Mucosa of descending colon (tissue), 3 donors: ENCODE data around the gene PIGB. TPM values are rescaled to one million over a fixed set of nuclear protein-coding genes. Genes with fewer than 3 reads are reported as not detected.
"Not testable (repeated sequence)": the region's sequence is repeated elsewhere in the genome, so short reads cannot be mapped to it uniquely, and the experiment has no call there.

ENCODE experiments used
- ATAC-seq: fragments of 200-7000 bp; cut with Tn5 transposase; one replicate; pipeline ENCODE4 v1.9.1; 2020; ENCODE audit warnings: mild to moderate bottlenecking, moderate library complexity
- DNase-seq, 3 donors: peaks; one replicate each; pipeline ENCODE4 v3.0.0-alpha.2; 2020
- H3K36me3 ChIP-seq: fragments of 200-600 bp; one replicate; pipeline ENCODE4 v1.8.0; 2021; ENCODE audit warnings: low read depth, mild to moderate bottlenecking
- H3K4me1 ChIP-seq: fragments of 200-600 bp; one replicate; pipeline ENCODE4 v1.8.0; 2021; ENCODE audit warnings: low read depth, mild to moderate bottlenecking
- H3K4me3 ChIP-seq: fragments of 200-600 bp; one replicate; pipeline ENCODE4 v1.8.0; 2021; ENCODE audit warnings: mild to moderate bottlenecking
- H3K9me3 ChIP-seq: fragments of 200-600 bp; one replicate; pipeline ENCODE4 v1.8.0; 2021; ENCODE audit warnings: mild to moderate bottlenecking
- intact Hi-C, 2 donors: fragments of 100-400 bp; cut with DNase I in 1 of 2; cut with micrococcal nuclease in 1 of 2; formaldehyde crosslinking; loops; one replicate each; pipeline versions ENCODE4 v1.11.0 to v1.11.1; 2022; cut with DNase I, micrococcal nuclease
- total RNA-seq, 3 donors: library from RNA; stranded (reverse); fragmentation: NEBNext Ultra II Directional in 2 of 3; extraction: Animal tissue kit (Norgen Biotek cat#: 25700) in 2 of 3; gene quantifications; one replicate each; pipeline versions ENCODE4 v1.2.1 to v1.2.4, GENCODE V29; 2021 to 2023
- TF ChIP-seq, protein P1 (sequence below): fragments of 200-600 bp; IDR thresholded peaks from one replicate; pipeline ENCODE4 v1.8.0; 2022; ENCODE audit warnings: antibody characterized with exemption, mild to moderate bottlenecking
- donor health status: DM: no; HTN: no; CAD: no; lungs with moderate emphysema.
- donor health status: DM: no; HTN: no; CAD: no.
- donor health status: DM: no; HTN: yes; CAD: no.

PIGB gene
- total RNA-seq, 3 donors from 2014 or later: 12.8 to 17.9 (median 17.1) TPM

DNA sequence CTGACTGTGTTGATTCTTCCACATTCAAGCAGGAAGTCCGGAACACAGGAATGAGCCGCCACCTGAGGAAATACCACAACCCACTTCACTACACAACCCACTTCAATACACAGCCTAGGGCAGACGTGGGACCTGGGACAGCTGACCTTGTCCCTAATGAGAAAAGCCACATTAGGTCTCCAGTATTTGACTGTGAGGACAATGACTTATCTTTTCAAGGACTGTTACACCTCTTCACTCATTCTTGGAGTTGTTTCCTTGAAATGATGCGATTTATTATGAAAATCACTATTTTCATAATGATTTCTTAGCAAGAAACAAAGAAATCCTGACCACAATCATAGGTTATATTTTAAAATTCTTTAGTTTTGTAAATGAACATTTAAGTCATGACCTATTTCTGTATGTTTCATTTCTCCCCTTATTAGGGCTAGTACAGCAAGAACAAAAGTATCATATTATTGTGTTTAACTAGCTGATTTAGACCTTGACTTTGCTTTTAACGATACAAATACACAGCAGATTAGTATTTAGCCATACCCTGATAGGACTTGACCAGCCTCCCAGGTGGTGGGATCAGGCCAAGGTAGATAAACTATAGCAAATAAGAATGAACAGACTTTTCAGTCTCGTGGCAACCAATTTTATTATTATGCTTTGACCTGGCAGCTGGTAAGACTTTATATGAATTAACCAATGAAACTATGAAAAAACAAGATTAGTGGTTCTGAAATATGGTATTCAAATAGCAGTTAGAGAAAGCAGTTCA, 35.5 kb upstream of the PIGB start:
- DNase-seq: no peak
- no peaks in the 10 kb centered on the region for H3K36me3 ChIP-seq
- intact Hi-C loops: no loop called here
- H3K9me3 ChIP-seq: no peaks in the 10 kb centered on the region
- TF ChIP-seq, protein P1, sequence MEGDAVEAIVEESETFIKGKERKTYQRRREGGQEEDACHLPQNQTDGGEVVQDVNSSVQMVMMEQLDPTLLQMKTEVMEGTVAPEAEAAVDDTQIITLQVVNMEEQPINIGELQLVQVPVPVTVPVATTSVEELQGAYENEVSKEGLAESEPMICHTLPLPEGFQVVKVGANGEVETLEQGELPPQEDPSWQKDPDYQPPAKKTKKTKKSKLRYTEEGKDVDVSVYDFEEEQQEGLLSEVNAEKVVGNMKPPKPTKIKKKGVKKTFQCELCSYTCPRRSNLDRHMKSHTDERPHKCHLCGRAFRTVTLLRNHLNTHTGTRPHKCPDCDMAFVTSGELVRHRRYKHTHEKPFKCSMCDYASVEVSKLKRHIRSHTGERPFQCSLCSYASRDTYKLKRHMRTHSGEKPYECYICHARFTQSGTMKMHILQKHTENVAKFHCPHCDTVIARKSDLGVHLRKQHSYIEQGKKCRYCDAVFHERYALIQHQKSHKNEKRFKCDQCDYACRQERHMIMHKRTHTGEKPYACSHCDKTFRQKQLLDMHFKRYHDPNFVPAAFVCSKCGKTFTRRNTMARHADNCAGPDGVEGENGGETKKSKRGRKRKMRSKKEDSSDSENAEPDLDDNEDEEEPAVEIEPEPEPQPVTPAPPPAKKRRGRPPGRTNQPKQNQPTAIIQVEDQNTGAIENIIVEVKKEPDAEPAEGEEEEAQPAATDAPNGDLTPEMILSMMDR: no peak
- H3K4me3 ChIP-seq: no peak overlapping the region
- H3K4me1 ChIP-seq: peaks cover 12% of the 10 kb centered on the region
- ATAC-seq: no peak

DNA sequence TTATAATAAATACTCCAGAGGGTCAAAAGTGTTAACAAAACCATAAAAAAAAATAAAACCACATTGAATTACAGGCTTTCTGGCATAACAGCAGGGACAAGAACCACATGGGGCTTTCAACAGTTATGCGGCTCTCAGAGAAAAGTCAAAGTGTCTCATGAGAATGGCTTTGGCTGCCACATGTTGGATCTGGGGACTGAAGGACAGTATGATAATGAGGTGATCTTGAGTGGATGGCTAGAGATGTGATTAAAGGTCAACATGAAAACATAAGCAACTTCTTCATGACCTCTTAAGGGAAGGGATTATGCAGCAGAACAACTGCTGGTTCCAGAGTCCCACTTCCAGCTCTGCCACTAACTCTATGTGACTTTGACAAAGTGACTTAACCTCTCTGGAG, 34.6 kb upstream of the PIGB start:
- TF ChIP-seq, protein P1: no peak
- peaks cover 13% of the 10 kb centered on the region for H3K4me1 ChIP-seq
- H3K36me3 ChIP-seq: no peaks in the 10 kb centered on the region
- no peak for DNase-seq
- no peaks in the 10 kb centered on the region for H3K9me3 ChIP-seq
- H3K4me3 ChIP-seq: no peak overlapping the region
- ATAC-seq: no peak
- intact Hi-C loops: no loop called here

DNA sequence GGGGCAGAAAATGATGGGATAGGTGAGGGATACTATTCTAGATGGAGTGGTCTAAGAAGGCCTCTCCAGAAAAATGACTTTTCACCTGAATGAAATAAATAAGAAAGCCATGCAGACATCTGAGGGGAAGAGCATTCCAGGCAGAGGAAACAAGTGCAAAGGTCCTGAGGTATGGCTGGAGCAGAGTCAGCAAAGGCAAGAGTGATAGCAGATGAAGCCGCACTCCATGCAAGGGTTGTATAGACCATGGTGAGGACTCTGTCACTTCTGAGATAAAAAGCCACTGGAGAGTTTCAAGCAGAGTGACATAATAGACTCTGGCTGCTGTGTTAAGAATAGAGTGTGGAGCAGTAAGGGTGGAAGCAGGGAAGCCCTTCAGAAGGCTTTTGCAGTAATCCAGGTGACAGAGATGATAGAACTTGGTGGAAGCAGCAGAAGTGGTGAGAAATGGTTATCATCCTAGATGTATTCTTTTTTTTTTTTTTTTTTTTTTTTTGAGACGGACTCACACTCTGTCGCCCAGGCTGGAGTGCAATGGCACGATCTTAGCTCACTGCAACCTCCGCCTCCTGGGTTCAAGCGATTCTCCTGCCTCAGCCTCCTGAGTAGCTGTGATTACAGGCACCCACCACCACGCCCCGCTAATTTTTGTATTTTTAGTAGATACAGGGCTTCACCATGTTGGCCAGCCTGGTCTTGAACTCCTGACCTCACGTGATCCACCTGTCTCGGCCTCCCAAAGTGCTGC, 32.4 kb upstream of the PIGB start:
- H3K4me3 ChIP-seq, intact Hi-C loops, ATAC-seq, H3K36me3 ChIP-seq, DNase-seq, H3K9me3 ChIP-seq: not testable (repeated sequence)
- peaks cover 13% of the 10 kb centered on the region for H3K4me1 ChIP-seq

DNA sequence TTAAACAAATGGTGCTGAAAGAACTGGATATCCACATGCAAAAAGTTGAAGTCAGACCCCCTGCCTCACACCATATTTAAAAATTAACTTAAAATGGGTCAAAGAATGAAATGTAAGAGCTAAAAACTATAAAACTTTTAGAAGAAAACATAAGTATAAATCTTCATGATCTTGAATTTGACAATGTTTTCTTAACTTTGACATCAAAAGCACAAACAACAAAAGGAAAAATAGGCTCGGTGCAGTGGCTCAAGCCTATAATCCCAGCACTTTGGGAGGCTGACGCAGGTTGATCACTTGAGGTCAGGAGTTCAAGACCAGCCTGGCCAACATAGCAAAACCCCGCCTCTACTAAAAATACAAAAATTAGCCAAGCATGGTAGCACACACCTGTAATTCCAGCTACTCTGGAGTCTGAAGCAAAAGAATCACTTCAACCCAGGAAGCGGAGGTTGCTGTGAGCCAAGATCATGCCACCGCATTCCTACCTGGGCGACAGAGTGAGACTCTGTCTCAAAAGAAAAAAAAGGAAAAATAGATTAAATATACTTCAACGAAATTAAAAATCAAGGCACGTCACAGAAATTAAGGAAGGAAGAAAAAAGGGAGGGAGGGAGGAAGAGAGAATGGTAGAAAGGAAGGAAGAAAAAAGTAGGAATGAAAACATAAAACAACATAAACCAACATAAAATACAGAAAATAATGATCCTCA, 30.9 kb upstream of the PIGB start:
- Histone ChIP-seq H3K4me1 (peaks cover 13% of the 10 kb centered on the region), H3K4me3 (no peak overlapping the region), H3K9me3 (no peaks in the 10 kb centered on the region), H3K36me3 (no peaks in the 10 kb centered on the region)
- intact Hi-C loops: no loop called here
- TF ChIP-seq, protein P1: no peak
- DNase-seq (no peak), ATAC-seq (no peak)

DNA sequence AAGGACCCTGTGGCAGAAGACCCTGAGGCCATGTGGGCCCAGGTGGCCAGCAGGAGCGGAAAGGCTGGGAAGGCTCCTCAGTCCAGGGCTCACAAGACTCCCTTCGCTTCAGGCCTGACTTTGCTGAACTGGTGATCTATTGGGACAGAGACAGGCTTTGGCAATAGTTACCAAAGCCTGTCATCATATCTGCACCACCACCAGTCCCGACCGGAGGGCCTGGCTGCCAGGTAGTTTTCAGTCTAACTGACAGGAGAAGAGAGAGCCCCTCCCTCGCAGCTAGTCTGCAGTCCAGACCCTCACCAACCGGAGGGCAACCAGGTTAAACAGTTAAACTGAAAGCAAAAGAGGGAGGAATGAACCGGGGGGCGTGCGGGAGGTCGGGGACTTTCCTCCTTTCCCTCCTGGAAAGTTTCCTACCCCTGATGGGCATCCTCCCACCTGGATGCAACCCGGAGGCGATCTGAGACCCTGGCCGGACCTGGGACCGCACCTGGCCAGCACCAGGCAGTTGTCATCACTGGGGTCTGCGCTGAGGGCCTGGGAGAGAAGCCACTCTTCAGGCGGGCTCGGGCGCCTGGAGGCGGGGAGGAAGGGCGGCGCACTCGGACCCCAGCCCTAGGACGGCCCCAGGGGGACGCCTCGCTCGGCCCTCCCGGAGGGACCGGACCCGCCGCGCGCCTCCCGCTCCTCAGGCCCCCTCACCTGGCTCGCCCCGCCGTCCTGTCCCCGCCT, 29.8 kb upstream of the PIGB start:
- intact Hi-C loops: no loop called here
- peak in 2 of 3 donors; percentile 38 to 49 for DNase-seq
- TF ChIP-seq, protein P1: no peak
- H3K9me3 ChIP-seq: no peaks in the 10 kb centered on the region
- peak; percentile 39 for ATAC-seq
- peak overlapping the region; percentile 71 for H3K4me3 ChIP-seq
- no peaks in the 10 kb centered on the region for H3K36me3 ChIP-seq
- peaks cover 8% of the 10 kb centered on the region for H3K4me1 ChIP-seq
